GM19023 (cell line): Measurements from ENCODE around the gene MIAT.
A peak's percentile ranks its signal among the peaks of the same experiment; 100 is the strongest.

Experiments used
- ATAC-seq: cut with Tn5 transposase; IDR thresholded peaks from one replicate; pipeline ENCODE4 v1.9.1; 2021; ENCODE audit warnings: mild to moderate bottlenecking, moderate library complexity; ENCODE audit not compliant: unreplicated experiment

MIAT gene

GRCh38 chr22:26665813-26666231, 8.4 kb downstream of the MIAT start:
- no peak for ATAC-seq

- no peak for ATAC-seq
Measured at GRCh38 chr22:26667140-26667539, 9.8 kb downstream of the MIAT start.

GRCh38 chr22:26669060-26669481, 11.7 kb downstream of the MIAT start:
- no peak for ATAC-seq

GRCh38 chr22:26670459-26670858, 13.1 kb downstream of the MIAT start:
- no peak for ATAC-seq

GRCh38 chr22:26671317-26672059, 14.1 kb downstream of the MIAT start:
- ATAC-seq: no peak

GRCh38 chr22:26672060-26672471, 14.7 kb downstream of the MIAT start:
- peak; percentile 16 for ATAC-seq

GRCh38 chr22:26672590-26673468, 15.4 kb downstream of the MIAT start:
- peak; percentile 68 for ATAC-seq

GRCh38 chr22:26673486-26673885, 16.1 kb downstream of the MIAT start:
- no peak for ATAC-seq

GRCh38 chr22:26674211-26675190, 17.1 kb downstream of the MIAT start:
- ATAC-seq: no peak

GRCh38 chr22:26675687-26676268, 18.4 kb downstream of the MIAT start:
- ATAC-seq: no peak

GRCh38 chr22:26677217-26677616, 19.8 kb downstream of the MIAT start:
- ATAC-seq: no peak

- no peak for ATAC-seq
Measured at GRCh38 chr22:26679003-26679629, 21.7 kb downstream of the MIAT start.

GRCh38 chr22:26680485-26680884, 23.1 kb downstream of the MIAT start:
- ATAC-seq: no peak

- ATAC-seq: no peak
Measured at GRCh38 chr22:26681395-26681821, 24.0 kb downstream of the MIAT start.

GRCh38 chr22:26684168-26684567, 26.8 kb downstream of the MIAT start:
- ATAC-seq: no peak

- ATAC-seq: no peak
Measured at GRCh38 chr22:26685601-26686000, 28.2 kb downstream of the MIAT start.

- no peak for ATAC-seq
Measured at GRCh38 chr22:26687439-26687838, 30.1 kb downstream of the MIAT start.

- ATAC-seq: no peak
Measured at GRCh38 chr22:26689513-26690301, 32.3 kb downstream of the MIAT start.
